HG03175 (cell line): ENCODE measurements around the gene PCGF6.
"Not testable (repeated sequence)": the region's sequence is repeated elsewhere in the genome, so short reads cannot be mapped to it uniquely, and the experiment has no call there.

Experiments used
- ATAC-seq: cut with Tn5 transposase; IDR thresholded peaks from one replicate; pipeline ENCODE4 v1.9.1; 2021; ENCODE audit warnings: mild to moderate bottlenecking, moderate library complexity; ENCODE audit not compliant: unreplicated experiment

The PCGF6 gene, protein sequence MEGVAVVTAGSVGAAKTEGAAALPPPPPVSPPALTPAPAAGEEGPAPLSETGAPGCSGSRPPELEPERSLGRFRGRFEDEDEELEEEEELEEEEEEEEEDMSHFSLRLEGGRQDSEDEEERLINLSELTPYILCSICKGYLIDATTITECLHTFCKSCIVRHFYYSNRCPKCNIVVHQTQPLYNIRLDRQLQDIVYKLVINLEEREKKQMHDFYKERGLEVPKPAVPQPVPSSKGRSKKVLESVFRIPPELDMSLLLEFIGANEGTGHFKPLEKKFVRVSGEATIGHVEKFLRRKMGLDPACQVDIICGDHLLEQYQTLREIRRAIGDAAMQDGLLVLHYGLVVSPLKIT

DNA sequence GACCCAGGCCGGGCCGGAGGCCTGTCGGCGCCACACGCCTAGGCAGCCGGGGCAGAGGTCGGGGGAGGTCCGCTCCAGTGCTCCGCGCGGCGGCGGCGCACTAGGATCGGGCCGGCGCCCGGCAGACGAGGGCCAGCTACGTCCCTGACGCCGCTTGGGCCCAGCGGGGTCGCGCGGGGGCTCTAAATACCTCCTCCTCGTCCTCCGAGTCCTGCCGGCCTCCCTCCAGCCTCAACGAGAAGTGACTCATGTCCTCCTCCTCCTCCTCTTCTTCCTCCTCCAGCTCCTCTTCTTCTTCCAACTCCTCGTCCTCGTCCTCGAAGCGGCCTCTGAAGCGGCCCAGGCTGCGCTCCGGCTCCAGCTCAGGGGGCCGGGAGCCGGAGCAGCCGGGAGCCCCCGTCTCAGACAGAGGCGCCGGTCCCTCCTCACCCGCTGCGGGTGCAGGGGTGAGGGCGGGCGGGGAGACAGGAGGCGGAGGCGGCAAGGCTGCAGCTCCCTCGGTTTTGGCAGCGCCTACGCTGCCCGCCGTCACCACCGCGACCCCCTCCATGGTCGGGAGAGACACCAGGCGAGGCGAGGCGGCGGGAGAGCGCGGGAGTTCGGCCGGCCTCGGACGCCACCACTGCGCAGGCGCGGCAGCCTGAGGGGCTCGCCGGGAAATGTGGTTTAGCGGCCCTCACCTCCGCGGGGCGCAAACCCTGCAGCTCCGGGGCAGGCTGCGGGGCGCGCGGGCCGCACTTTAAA, at the start of gene PCGF6:
Gene PCGF6 (minus strand): TSS at position 624 of the 744 bp plus-strand sequence. CDS start 74 bp downstream, at position 550.
- peak; percentile 84 for ATAC-seq

GRCh38 chr10:103397191-103397825, 46.4 kb upstream of the PCGF6 start:
- ATAC-seq, result no peak

DNA sequence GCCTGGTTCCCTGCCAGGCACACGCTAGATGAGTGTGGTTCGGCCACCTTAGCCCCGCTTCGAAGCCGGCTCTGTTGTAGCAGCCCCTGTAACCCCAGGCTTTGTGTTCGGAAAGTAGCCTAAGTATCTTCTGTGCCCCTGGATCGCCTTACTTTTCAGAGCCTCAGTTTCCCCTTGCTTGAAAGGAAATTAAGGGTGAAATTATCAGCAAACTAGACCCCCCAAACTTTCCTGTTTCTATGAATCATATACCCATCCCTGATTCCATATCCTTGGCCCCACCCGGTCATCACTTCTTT, 45.8 kb upstream of the PCGF6 start:
- ATAC-seq, result peak; percentile 1

- ATAC-seq, result peak; percentile 99
These were observed 45.3 kb upstream of the PCGF6 start, which contains the start of the genes ATP5MK and PDCD11 for GRCh38 chr10:103396067-103396788. Gene ATP5MK, minus strand, starts transcription at chr10:103396475. Its CDS starts 4,018 bp downstream, at chr10:103392457. Gene PDCD11, plus strand, starts transcription at chr10:103396626. Its CDS starts 1,801 bp downstream, at chr10:103398427.

DNA sequence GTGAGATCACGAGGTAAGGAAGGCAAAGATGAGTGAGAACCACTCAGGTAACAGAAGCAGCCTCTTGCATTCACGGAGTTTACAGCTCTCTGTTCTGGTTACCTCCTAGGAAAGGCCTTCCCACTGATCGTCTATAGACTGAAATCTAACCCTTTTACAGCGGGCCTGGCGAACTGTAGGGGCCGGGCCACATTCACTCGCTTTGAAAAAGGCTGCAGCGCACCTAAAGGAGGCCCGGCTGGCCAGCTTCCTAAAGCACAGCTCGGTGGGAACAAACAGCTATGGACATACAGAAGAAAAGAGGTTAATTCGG, 44.8 kb upstream of the PCGF6 start:
- ATAC-seq, result no peak

- ATAC-seq, result no peak
These were observed 43.2 kb upstream of the PCGF6 start for GRCh38 chr10:103394180-103394579.

DNA sequence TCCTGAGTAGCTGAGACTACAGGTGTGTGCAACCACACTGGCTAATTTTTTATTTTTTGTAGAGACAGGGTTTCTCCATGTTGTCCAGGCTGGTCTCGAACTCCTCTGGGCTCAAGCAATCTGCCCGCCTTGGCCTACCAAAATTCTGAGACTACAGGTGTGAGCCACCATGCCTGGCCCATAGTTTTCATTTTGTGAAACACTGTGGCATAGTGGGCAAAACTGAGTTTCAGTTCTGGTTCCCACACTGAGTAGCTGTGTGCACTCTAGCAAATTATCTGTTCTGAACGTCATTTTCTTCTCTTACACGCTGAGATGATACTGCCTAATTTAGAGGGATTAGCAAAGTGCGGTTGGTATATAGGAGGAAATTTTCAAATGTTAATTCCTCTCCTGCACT, 31.8 kb upstream of the PCGF6 start:
- peak; percentile 50 for ATAC-seq

GRCh38 chr10:103374263-103374662, 23.3 kb upstream of the PCGF6 start:
- ATAC-seq, result no peak

- no peak for ATAC-seq
These were observed 22.6 kb upstream of the PCGF6 start for GRCh38 chr10:103373544-103373943.

DNA sequence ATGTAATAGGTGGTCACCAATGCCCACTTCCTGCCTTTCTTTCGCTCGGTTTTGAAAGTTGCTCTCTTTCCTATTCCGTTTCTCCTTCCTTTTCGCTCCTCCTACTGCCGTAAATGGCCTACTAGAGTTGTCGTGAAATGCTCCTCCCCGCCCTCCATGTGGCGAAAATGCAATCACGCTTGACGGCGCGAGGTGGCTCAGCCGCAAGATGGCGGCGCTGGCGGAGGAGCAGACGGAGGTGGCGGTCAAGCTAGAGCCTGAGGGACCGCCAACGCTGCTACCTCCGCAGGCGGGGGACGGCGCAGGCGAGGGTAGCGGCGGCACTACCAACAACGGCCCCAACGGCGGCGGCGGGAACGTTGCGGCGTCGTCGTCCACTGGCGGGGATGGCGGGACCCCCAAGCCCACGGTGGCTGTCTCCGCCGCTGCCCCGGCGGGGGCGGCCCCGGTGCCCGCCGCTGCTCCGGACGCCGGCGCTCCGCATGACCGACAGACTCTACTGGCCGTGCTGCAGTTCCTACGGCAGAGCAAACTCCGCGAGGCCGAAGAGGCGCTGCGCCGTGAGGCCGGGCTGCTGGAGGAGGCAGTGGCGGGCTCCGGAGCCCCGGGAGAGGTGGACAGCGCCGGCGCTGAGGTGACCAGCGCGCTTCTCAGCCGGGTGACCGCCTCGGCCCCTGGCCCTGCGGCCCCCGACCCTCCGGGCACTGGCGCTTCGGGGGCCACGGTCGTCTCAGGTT, 17.0 kb upstream of the PCGF6 start, which contains the start of gene TAF5:
Gene TAF5 (plus strand): TSS at position 195 of the 737 bp plus-strand sequence. CDS start 14 bp downstream, at position 209.
- peak; percentile 58 for ATAC-seq

GRCh38 chr10:103367379-103367781, 16.4 kb upstream of the PCGF6 start:
- ATAC-seq, result no peak

- not testable (repeated sequence) for ATAC-seq
These were observed 9.9 kb upstream of the PCGF6 start for GRCh38 chr10:103360791-103361190.

DNA sequence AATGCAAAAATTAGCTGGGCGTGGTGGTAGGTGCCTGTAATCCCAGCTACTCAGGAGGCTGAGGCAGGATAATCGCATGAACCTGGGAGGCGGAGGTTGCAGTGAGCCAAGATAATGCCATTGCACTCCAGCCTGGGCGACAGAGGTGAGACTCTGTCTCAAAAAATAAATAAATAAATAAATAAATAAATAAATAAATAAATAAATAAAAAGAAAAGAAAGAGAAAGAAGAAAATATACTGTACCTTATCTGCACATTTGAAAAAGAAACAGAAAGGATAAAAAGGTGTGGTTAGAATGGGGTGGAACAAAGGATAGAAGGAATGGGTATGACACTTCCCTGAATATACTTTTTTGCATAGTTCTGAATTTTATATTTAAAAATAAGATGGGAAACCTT, 8.6 kb upstream of the PCGF6 start:
- ATAC-seq, result not testable (repeated sequence)

DNA sequence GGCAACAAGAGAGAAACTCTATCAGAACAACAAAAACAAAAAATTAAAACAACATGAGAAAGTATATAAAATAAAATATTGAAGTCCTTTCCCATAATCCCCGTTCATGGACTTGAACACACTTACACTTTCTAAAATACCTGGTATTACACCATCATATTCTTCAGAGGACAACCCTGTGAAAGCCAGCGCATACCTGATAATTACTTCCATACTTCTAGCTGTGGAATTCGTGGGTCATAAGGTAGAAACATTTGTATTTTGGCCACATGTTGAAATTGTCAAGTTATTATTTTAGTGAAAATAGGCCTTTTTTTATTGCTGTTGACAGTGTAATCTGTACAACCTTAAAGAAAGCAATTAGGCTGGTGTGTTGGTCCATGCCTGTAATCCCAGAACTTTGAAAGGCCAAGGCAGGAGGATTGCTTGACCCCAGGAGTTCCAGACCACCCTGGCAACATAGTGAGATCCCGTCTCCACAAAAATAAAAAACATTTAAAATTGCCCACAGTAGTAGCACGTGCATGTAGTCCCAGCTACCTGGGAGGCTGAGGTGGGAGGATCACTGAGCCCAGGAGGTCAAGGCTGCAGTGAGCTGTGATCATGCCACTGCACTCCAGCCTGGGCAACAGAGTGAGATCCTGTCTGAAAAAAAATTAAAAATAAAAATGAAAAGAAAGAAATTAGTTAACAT, 5.1 kb upstream of the PCGF6 start:
- no peak for ATAC-seq

DNA sequence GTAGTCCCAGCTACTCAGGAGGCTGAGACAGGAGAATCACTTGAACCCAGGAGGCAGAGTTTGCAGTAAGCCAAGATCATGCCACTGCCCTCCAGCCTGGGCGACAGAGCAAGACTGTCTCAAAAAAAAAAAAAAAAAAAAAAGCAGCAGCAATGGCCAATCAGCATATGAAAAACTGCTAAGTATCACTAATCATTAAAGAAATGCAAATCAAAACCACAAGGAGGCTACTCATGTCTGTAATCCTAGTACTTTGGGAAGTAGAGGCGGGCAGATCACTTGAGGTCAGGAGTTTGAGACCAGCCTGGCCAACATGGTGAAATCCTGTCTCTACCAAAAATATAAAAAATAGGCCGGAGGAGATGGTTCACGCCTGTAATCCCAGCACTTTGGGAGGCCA, 3.6 kb upstream of the PCGF6 start:
- ATAC-seq, result not testable (repeated sequence)

DNA sequence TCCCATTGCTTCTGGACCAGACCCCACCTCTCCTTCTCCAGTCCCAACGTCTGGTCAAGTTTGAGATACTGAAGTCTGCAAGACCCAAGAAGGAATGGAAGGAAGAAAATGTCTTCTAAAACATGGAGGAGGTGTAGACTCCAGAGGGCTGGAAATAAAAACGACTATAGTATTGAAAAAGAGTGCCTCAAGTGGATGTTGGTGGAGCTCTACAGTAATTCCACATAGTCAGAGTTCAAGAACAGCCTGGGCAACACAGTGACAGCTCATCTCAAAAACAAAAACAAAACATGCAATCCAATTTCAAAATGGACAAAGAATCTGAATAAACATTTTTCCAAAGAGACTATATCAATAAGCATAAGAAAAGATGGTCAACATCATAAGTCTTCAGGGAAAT, 2.3 kb upstream of the PCGF6 start:
- no peak for ATAC-seq

DNA sequence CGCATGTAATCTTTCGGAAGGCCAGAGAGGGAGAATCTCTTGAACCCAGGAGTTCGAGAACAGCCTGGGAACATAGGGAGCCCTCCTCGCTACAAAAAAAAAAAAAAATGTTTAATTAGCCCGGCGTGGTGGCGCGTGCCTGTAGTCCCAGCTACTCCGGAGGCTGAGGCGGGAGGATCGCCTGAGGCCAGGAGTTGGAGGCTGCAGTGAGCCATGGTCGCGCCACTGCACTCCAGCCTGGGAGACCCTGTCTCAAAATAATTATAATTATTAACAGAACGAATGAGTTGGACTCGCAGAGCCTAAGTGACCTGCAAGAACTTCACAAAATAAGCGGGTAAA, 794 bp downstream of the PCGF6 start:
- no peak for ATAC-seq

GRCh38 chr10:103336370-103336769, 14.6 kb downstream of the PCGF6 start:
- ATAC-seq, result no peak

GRCh38 chr10:103334567-103334966, 16.4 kb downstream of the PCGF6 start:
- ATAC-seq, result no peak

GRCh38 chr10:103333934-103334520, 16.9 kb downstream of the PCGF6 start:
- ATAC-seq, result no peak
